SK-N-SH (cell line): Measurements from ENCODE around the gene EIF4G2.
"Not testable (repeated sequence)": the region's sequence is repeated elsewhere in the genome, so short reads cannot be mapped to it uniquely, and the experiment has no call there.

Experiments
- CHD2 ChIP-seq: fragments of 150-350 bp; IDR thresholded peaks from 2 replicates; pipeline ENCODE4 v1.6.1; 2018; ENCODE audit warnings: low read length; ENCODE audit not compliant: partially characterized antibody
- CTCF ChIP-seq: fragments of 200-600 bp; sonication (generic); IDR thresholded peaks from 2 replicates; pipeline ENCODE4 v1.6.1; 2017; ENCODE audit warnings: antibody characterized with exemption, mild to moderate bottlenecking, moderate library complexity
- FOXJ3 ChIP-seq: sonication (generic); formaldehyde crosslinking; IDR thresholded peaks from 2 replicates; pipeline ENCODE4 v1.5.1; 2020; ENCODE audit warnings: mild to moderate bottlenecking, missing genetic modification reagents
- FOXM1 ChIP-seq: IDR thresholded peaks from 2 replicates; pipeline ENCODE4 v1.4.0; 2012; ENCODE audit warnings: low read depth, mild to moderate bottlenecking
- MAX ChIP-seq: IDR thresholded peaks from 2 replicates; pipeline ENCODE4 v1.4.0; 2012; ENCODE audit warnings: low read depth
- MEF2A ChIP-seq: IDR thresholded peaks from 2 replicates; pipeline ENCODE4 v1.4.0; 2012; ENCODE audit warnings: low read depth, borderline replicate concordance
- PBX3 ChIP-seq: IDR thresholded peaks from 2 replicates; pipeline ENCODE4; 2012
- POLR2AphosphoS5 ChIP-seq: IDR thresholded peaks from 2 replicates; pipeline ENCODE4 v1.6.1; 2012; ENCODE audit warnings: low read depth, low read length
- RCOR1 ChIP-seq: fragments of 150-350 bp; IDR thresholded peaks from 2 replicates; pipeline ENCODE4 v1.6.1; 2017; ENCODE audit warnings: antibody characterized with exemption, low read length
- RFX5 ChIP-seq: IDR thresholded peaks from 2 replicates; pipeline ENCODE4 v1.6.1; 2012; ENCODE audit warnings: mild to moderate bottlenecking, improper control_type of control experiment, low read length

GRCh38 chr11:10822491-10822890, 13.8 kb upstream of the EIF4G2 start:
- not testable (repeated sequence) for TF ChIP-seq FOXM1; CTCF; MAX; CHD2; POLR2AphosphoS5; PBX3; FOXJ3 (CRISPR knock-in tag); RFX5; MEF2A; RCOR1
